GM21786 (cell line): ENCODE measurements around the gene ATXN1.

Experiments
- ATAC-seq: cut with Tn5 transposase; IDR thresholded peaks from one replicate; pipeline ENCODE4 v1.9.1; 2021; ENCODE audit not compliant: unreplicated experiment

The ATXN1 gene

DNA sequence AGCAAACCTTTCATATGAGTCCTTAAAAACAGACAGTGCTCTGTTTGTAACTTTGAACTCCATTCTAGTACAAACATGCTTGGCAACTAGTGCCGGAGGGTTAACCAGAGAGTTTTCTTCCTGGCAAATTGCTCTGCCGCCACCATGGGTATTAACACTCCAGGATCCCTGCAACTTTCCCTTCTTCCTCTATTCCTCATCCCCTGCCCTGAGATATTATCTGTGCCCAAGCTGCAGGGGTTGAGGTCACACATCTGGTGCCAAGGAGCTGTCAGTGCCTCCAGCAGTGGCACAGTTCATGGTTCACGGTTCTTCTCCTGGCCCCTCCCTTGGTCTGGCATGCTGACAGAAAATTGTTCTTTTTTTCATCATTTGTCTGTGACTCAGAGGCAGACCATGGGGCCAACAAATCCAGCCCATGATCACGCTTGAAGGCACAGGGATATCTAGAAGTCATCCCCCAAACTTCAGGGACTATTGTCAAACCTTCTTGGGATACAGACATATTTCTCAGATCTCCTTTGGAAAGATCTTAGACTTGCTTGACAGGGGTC, 77.5 kb downstream of the ATXN1 start:
- ATAC-seq: no peak

DNA sequence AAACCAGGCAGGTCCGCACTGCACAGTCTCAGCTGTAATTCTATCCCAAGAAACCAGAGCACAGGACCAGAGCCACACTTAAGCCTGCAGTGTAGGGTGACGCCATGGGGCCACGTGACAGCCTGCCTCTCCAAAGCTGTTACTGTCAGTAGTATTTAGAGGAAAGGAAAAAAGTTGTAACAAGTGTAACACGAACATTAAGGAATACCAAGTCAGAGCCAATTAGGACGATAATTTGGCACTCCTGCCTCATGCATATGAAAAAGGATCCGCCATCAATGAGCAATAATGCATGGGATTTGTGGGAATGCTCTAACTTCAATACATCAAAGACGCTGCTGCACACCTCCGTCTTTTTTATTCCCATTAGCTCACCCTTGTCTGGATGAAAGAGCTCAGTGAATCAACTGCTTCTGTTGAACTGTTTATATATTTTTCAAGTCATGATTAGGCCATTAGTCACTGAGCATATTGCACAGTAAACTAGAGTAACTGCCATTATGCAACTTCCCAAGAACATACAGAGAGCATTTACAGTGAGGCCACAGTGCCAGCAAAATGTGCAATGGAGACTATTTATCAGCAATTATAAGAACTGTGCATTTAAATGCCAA, 79.9 kb downstream of the ATXN1 start:
- no peak for ATAC-seq

GRCh38 chr6:16679050-16679449, 82.2 kb downstream of the ATXN1 start:
- no peak for ATAC-seq

- ATAC-seq: no peak
These were observed 83.8 kb downstream of the ATXN1 start for GRCh38 chr6:16677458-16677857.

DNA sequence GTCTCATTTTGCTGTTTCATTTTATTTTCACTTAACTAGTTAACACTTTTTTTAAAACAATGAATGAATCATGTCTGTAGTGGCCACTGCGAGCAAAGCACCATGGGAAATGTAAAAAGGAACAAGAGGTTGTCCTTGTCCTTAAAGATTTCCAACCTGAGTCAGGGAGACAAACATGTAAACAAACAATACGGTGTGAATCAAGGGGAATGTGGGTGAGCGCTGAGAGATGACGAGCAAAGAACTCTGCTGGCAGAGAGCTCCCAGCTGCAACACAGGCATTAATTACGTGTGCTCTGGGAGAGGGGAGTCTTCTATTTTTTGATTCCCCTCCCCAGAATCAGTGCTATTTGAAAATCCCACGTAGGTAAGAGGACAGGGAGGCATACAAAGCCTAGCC, 84.3 kb downstream of the ATXN1 start:
- no peak for ATAC-seq

DNA sequence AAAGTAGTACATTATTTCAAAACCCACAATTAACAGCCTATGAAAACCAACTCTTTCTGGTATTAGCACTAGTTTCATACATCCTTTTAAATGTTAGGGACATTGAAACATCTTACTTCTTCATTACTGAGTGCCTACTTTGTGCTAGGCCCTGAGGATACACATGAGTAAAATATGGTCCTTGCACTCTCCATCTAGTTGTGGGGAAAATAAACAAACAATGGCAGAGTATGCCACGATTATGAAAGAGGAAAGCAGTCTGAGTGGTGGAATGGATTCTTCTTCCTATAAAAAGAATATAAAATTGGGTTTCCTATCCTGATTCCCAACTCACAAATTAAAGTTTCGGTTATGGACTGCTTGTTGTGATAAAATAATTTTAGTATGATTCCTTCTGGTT, 84.9 kb downstream of the ATXN1 start:
- ATAC-seq: no peak

GRCh38 chr6:16674801-16675392, 86.4 kb downstream of the ATXN1 start:
- ATAC-seq: no peak

GRCh38 chr6:16673011-16673797, 88.1 kb downstream of the ATXN1 start:
- no peak for ATAC-seq

- no peak for ATAC-seq
These were observed 89.7 kb downstream of the ATXN1 start for GRCh38 chr6:16671302-16672289.

- peak; percentile 10 for ATAC-seq
These were observed 90.6 kb downstream of the ATXN1 start for GRCh38 chr6:16670617-16671051.

- peak; percentile 38 for ATAC-seq
These were observed 91.1 kb downstream of the ATXN1 start for GRCh38 chr6:16670183-16670582.

GRCh38 chr6:16669227-16669626, 92.0 kb downstream of the ATXN1 start:
- ATAC-seq: no peak

DNA sequence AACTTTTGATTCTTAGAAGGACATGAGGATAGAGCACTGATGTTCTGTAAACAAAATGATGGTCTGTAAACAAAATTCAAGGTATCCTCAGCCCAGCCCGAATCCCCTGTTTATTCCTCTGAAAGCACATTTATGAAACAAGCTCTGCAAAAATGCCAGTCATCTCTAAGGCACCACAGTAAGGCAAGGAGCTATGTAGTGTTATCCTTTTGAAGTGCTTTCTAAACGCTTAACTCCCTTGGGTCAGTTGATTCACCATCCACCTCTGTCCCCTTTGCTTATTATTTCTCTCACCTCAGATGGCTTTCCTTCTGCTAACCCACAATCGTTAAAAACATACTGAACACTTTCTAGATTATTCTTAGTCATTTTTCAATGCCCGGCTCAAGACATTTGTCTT, 93.8 kb downstream of the ATXN1 start:
- ATAC-seq: no peak

DNA sequence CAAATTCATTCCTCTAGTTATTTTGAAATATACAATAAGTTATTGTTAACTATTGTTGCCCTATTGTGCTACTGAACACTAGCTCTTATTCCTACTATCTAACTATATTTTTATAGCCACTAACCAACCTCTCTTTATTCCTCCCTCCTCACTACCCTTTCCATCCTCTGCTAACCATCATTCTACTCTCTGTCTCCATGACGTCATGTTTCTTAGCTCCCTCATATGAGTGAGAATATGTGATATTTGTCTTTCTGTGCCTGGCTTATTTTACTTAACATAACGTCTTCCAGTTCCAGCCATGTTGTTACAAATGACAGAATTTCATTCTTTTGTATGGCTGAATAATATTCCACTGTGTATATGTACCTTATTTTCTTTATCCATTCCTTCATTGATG, 95.3 kb downstream of the ATXN1 start:
- no peak for ATAC-seq

DNA sequence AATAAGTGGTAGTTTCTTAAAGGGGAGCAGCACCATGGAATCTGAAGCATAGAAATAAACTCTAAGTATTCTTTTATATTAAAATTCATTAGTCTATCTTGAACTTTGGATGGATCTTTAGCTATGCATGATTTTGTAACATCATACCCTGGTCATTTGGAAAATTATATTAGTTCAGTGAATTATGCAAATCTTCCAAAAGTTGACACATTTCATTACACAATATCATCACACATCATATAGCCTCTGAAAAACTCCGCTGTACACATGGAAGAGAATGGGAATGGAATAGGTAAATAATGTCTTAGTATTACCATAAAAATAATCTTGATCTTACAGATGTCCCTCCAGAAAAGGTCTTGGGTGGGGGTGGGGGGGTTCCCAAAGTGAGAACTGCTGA, 96.1 kb downstream of the ATXN1 start:
- no peak for ATAC-seq

GRCh38 chr6:16663901-16664300, 97.4 kb downstream of the ATXN1 start:
- no peak for ATAC-seq

DNA sequence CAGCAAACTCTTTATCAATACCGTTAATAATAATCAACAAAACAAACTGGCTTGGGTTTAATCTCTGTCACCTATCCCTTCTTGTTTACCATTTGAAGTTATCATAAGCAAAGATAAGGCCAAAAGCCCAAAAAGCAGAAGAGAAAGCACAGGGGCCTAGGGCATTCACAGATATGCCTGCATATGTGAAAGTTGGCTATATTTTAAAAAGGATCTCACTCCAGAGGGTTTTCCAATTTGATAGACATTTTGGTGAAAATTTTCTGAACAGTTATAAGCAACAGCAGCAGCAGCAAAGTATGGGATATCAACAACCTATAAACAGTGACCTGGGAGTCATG, 101.1 kb downstream of the ATXN1 start:
- ATAC-seq: no peak

DNA sequence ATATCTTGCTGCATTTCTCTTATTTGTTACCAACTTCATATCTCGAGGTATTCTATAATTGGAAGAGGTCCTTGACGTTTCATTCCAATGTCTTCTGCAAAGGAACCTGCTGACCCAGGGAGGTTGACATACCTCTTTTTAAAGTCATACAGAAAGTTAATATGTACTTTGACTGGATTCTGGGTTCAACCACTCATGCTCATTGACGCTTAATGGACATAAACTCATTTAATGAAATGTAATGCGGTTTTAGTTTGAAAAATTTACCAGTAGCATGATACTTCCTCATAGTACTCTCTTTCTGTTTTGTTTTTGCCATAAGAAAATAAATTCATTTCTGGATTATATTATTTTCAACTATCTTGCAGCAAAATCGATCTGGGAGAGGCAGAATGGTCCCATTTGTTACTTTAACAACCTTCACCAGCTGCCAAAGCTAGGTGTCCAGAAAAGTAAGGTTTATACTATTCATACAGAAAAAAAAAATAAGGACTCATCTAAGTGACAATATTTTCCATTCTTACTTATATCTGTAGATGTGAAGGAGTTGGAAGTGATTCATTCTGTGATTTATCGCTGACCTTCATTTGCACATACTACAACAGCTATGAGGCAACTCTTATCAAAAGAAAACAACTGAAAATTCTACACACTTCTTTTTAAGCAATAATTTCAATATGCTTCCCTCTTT, 101.6 kb downstream of the ATXN1 start:
- ATAC-seq: no peak

DNA sequence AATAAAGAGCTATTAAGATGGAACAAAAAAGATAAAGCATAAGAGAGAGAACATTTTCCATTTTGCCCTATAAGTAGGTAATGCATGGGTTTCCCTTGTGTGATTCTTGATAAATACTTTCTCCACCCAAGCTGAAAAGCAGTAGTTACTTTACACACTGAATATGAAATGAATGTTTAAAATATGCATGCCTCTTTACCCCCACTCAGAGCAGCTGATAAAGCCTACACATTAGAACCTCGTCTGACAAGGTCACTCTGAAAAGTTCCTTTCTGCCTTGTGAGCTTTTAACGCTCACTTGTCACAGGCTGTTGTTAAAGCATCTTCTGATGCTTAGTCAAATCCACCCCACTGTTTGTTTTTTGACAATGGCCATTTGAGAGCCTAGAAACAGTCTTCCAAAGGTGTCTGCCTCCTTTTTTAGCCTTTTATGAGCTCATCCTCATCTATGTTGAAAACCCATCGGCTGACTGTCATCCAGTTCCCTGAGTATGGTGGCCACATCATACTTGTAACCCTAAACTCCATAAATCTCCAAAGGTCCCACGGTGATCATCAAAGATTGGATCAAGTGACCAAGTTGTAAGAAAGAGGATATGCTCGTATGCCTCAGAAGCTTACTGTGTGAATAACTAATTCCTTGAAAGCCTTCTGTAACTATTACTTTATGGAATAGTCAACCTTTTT, 102.8 kb downstream of the ATXN1 start:
- no peak for ATAC-seq

DNA sequence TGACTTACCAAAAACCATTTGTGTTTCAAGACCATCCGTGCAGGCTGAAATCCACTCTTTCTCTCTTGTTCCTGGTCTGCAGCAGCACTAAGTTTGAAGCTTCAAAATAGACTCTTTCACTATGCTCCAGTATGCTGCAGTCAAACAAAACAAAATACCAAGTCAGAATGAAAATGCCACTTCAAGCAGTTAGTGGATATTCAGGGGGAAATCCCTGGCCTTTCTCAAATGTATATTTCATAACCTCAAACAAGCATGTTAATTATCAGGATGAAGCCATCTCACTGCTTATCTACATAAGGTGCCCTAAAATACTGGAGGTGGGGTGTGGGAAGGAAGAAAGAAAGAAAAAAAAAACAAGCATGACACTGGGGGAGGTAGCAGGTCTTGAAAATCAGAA, 103.5 kb downstream of the ATXN1 start:
- peak; percentile 67 for ATAC-seq
